ENCODE data around the gene PIGC. TPM values are rescaled to one million over a fixed set of nuclear protein-coding genes. Genes with fewer than 3 reads are reported as not detected.
A peak's percentile ranks its signal among the peaks of the same experiment; 100 is the strongest.

PIGC gene
- total RNA-seq, 2 donors from 2014 or later = 22.4 to 27.0 TPM

- peaks cover 9 to 13% of the 10 kb centered on the region in 2 donors for H3K4me1 Mint-ChIP-seq (ENCODE audit: low read depth in 2 of 2)
- no peaks in the 10 kb centered on the region for H3K9me3 Mint-ChIP-seq
- no peaks in the 10 kb centered on the region for H3K36me3 Mint-ChIP-seq
- H3K27me3 Mint-ChIP-seq = no peaks in the 10 kb centered on the region
- no peak overlapping the region for H3K27ac Mint-ChIP-seq
- DNase-seq (ENCODE audit: low spot score) (no peak), ATAC-seq (no peak)
- no peak overlapping the region for H3K4me3 Mint-ChIP-seq
Measured at GRCh38 chr1:172410027-172410426, 33.8 kb downstream of the PIGC start.

DNA sequence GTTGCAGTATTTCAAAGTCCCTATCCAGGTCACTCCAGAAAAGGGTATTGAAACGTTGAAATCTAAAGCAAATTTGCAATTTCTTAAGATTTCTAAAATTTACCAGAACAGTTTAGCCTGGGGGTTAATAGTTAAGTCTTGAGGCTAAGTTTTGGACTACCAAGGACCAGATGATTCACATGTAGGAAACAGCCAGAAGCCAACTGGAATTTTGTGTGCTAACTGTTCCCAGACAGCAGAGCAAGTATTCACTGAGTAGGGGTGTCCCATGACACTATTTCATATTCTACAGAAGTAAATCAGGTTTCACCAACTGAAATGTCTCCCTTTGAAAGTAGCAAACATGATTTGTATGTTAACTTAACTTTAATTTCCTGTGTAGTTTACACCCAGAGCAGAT, 34.9 kb downstream of the PIGC start:
- Mint-ChIP-seq H3K27me3 (no peaks in the 10 kb centered on the region), H3K27ac (no peak overlapping the region), H3K9me3 (no peaks in the 10 kb centered on the region), H3K4me1 (ENCODE audit: low read depth in 2 of 2) (peaks cover 9 to 13% of the 10 kb centered on the region in 2 donors), H3K36me3 (no peaks in the 10 kb centered on the region), H3K4me3 (no peak overlapping the region)
- DNase-seq (ENCODE audit: low spot score) (no peak), ATAC-seq (no peak)

DNA sequence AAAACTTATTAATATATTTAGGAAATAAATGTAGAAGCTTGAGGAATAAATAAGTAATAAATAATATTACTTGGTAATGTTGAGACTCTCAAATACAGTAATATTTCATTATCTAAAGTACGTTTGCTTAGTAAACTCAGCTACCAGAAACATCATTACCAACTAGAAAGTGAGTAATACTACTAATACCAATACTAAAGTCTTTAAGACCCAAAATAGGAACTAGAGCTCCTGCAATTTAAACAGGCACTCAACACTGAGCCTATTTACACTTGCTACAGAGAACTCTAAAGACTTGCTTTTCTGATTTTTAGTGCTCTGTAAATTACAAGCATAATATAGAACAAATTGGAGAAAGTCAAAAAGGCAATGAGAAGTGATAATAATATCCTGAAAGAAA, 36.9 kb downstream of the PIGC start:
- no peak for ATAC-seq
- DNase-seq (ENCODE audit: low spot score) = no peak
- Mint-ChIP-seq H3K9me3 (no peaks in the 10 kb centered on the region), H3K4me1 (ENCODE audit: low read depth in 2 of 2) (peaks cover 15 to 19% of the 10 kb centered on the region in 2 donors), H3K36me3 (no peaks in the 10 kb centered on the region), H3K4me3 (no peak overlapping the region), H3K27me3 (no peaks in the 10 kb centered on the region), H3K27ac (no peak overlapping the region)

DNA sequence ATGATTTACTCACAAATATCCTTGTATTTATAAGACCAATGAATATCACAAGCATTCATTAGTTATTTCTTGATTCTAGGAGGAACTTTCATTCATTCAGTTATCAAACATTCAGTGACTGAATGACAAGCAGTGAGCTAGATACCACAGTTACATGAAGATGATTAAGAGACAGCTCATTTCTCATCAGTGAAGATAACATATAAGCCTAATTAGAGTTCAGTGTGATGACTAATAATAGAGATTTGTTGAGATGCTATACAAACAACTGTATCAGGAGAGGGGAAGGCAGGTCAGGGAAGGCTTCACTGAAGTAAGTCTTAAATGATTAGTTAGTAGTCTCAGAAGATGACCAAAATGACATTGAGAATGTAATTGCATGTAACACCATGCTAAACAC, 38.0 kb downstream of the PIGC start:
- H3K4me1 Mint-ChIP-seq (ENCODE audit: low read depth in 2 of 2) = peaks cover 11 to 16% of the 10 kb centered on the region in 2 donors
- ATAC-seq (no peak), DNase-seq (ENCODE audit: low spot score) (no peak)
- H3K4me3 Mint-ChIP-seq = no peak overlapping the region
- no peaks in the 10 kb centered on the region for H3K9me3 Mint-ChIP-seq
- H3K27ac Mint-ChIP-seq = no peak overlapping the region
- H3K36me3 Mint-ChIP-seq = no peaks in the 10 kb centered on the region
- no peaks in the 10 kb centered on the region for H3K27me3 Mint-ChIP-seq

GRCh38 chr1:172404121-172404520, 39.7 kb downstream of the PIGC start:
- ATAC-seq = no peak
- H3K27me3 Mint-ChIP-seq = no peaks in the 10 kb centered on the region
- H3K4me3 Mint-ChIP-seq = no peak overlapping the region
- H3K36me3 Mint-ChIP-seq = no peaks in the 10 kb centered on the region
- no peaks in the 10 kb centered on the region for H3K9me3 Mint-ChIP-seq
- no peak overlapping the region for H3K27ac Mint-ChIP-seq
- peaks cover 22 to 32% of the 10 kb centered on the region in 2 donors for H3K4me1 Mint-ChIP-seq (ENCODE audit: low read depth in 2 of 2)
- DNase-seq (ENCODE audit: low spot score) = no peak

- H3K27me3 Mint-ChIP-seq = no peaks in the 10 kb centered on the region
- no peak for ATAC-seq
- DNase-seq (ENCODE audit: low spot score) = no peak
- no peak overlapping the region for H3K27ac Mint-ChIP-seq
- peaks cover 33 to 43% of the 10 kb centered on the region in 2 donors for H3K4me1 Mint-ChIP-seq (ENCODE audit: low read depth in 2 of 2)
- H3K4me3 Mint-ChIP-seq = no peak overlapping the region
- no peaks in the 10 kb centered on the region for H3K9me3 Mint-ChIP-seq
- no peaks in the 10 kb centered on the region for H3K36me3 Mint-ChIP-seq
Measured at GRCh38 chr1:172402878-172403569, 40.8 kb downstream of the PIGC start.

DNA sequence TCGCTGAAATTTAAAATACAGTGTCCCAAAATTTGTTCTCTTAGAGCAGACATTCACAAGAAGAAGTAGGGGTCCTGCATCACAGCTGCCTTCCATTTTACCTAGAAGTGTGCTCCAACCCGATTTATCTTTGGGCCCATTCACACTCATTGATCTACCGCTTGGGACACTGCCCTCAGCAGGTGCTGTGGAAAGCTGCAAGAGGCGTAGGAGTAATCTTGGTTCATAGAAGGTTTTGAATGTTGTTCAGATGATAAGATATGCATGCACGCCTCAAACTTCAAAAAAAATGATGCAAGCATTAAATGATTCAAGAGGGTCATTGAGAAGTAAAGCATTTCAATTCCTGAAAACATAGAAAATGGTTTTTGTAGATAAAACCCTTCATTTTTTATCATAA, 42.0 kb downstream of the PIGC start:
- H3K27ac Mint-ChIP-seq = no peak overlapping the region
- no peaks in the 10 kb centered on the region for H3K9me3 Mint-ChIP-seq
- no peak for ATAC-seq
- no peaks in the 10 kb centered on the region for H3K36me3 Mint-ChIP-seq
- no peak for DNase-seq (ENCODE audit: low spot score)
- no peak overlapping the region for H3K4me3 Mint-ChIP-seq
- H3K27me3 Mint-ChIP-seq = no peaks in the 10 kb centered on the region
- peaks cover 42 to 47% of the 10 kb centered on the region in 2 donors for H3K4me1 Mint-ChIP-seq (ENCODE audit: low read depth in 2 of 2)

- no peak for DNase-seq (ENCODE audit: low spot score)
- ATAC-seq = no peak
- Mint-ChIP-seq H3K27ac (no peak overlapping the region), H3K36me3 (no peaks in the 10 kb centered on the region), H3K9me3 (no peaks in the 10 kb centered on the region), H3K4me3 (no peak overlapping the region), H3K4me1 (ENCODE audit: low read depth in 2 of 2) (peaks cover 42 to 47% of the 10 kb centered on the region in 2 donors), H3K27me3 (no peaks in the 10 kb centered on the region)
Measured at GRCh38 chr1:172401477-172401876, 42.4 kb downstream of the PIGC start.

GRCh38 chr1:172400722-172401105, 43.2 kb downstream of the PIGC start:
- no peak overlapping the region for H3K4me3 Mint-ChIP-seq

GRCh38 chr1:172399756-172400721, 43.8 kb downstream of the PIGC start:
- H3K27me3 Mint-ChIP-seq = no peaks in the 10 kb centered on the region
- DNase-seq (ENCODE audit: low spot score) (no peak), ATAC-seq (no peak)
- H3K4me1 Mint-ChIP-seq (ENCODE audit: low read depth in 2 of 2) = peaks cover 42 to 49% of the 10 kb centered on the region in 2 donors
- H3K36me3 Mint-ChIP-seq = no peaks in the 10 kb centered on the region
- no peaks in the 10 kb centered on the region for H3K9me3 Mint-ChIP-seq
- H3K4me3 Mint-ChIP-seq = peak overlapping the region; percentile 43
- H3K27ac Mint-ChIP-seq = peak overlapping the region; percentile 53 to 56

More at GRCh38 chr1:172400722-172401105, 43.2 kb downstream of the PIGC start:
- ATAC-seq = no peak
- Mint-ChIP-seq H3K4me1 (ENCODE audit: low read depth in 2 of 2) (peaks cover 42 to 47% of the 10 kb centered on the region in 2 donors), H3K27me3 (no peaks in the 10 kb centered on the region), H3K9me3 (no peaks in the 10 kb centered on the region), H3K27ac (peak overlapping the region; percentile 53 to 56), H3K36me3 (no peaks in the 10 kb centered on the region)
- no peak for DNase-seq (ENCODE audit: low spot score)

GRCh38 chr1:172398970-172399755, 44.7 kb downstream of the PIGC start:
- DNase-seq (ENCODE audit: low spot score) (no peak), ATAC-seq (peak; percentile 38 to 57)
- Mint-ChIP-seq H3K27ac (peak overlapping the region; percentile 53 to 56), H3K4me3 (peak overlapping the region; percentile 43), H3K9me3 (no peaks in the 10 kb centered on the region), H3K4me1 (ENCODE audit: low read depth in 2 of 2) (peaks cover 51 to 58% of the 10 kb centered on the region in 2 donors), H3K27me3 (no peaks in the 10 kb centered on the region), H3K36me3 (no peaks in the 10 kb centered on the region)

DNA sequence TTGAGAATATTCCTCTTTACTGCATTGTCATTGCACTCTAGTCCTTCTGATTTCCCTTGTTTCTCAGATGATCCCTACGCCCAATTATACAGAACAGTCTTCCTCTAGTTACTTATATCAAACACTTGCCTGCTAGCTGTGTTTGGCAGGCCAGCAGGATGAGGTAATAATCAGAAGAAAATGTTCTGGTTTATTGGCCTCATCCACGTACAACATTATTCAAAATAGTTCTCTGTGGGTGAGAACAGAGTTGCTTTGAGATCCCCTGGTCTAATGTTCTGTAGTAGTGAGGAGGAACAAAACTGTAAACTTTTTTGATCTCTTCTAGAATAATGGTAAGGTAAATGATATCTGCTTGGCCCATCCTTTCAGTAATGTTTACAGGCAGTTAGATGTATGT, 45.7 kb downstream of the PIGC start:
- H3K27ac Mint-ChIP-seq = peak overlapping the region; percentile 53 to 56

DNA sequence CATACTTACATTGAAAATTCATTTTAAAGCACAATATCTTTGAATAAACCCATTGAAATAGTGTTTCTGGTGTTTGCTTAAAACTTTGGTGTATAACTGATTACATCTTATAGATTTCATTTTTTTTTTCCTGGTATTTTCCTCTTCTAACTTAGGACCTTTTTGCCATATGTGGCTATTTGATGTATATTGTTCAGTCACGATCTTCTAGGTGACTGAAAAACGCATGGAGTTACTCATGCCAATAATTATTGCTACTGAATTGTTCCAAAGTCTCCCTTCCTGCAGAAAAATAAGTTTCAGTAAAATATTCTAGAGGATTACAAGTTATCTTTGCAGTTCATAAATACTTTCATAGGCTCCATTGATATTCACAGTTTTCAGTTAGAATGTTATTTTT, 46.2 kb downstream of the PIGC start:
- Mint-ChIP-seq H3K36me3 (no peaks in the 10 kb centered on the region), H3K4me1 (ENCODE audit: low read depth in 2 of 2) (peaks cover 47 to 57% of the 10 kb centered on the region in 2 donors), H3K4me3 (no peak overlapping the region), H3K27me3 (peaks cover 0 to 2% of the 10 kb centered on the region in 2 donors), H3K9me3 (no peaks in the 10 kb centered on the region), H3K27ac (peak overlapping the region in 1 of 2 donors; percentile 53)
- ATAC-seq = no peak
- no peak for DNase-seq (ENCODE audit: low spot score)

More for the DNA sequence above, 45.7 kb downstream of the PIGC start:
- ATAC-seq = no peak
- DNase-seq (ENCODE audit: low spot score) = no peak
- Mint-ChIP-seq H3K9me3 (no peaks in the 10 kb centered on the region), H3K36me3 (no peaks in the 10 kb centered on the region), H3K27me3 (peaks cover 0 to 1% of the 10 kb centered on the region in 2 donors), H3K4me1 (ENCODE audit: low read depth in 2 of 2) (peaks cover 52 to 61% of the 10 kb centered on the region in 2 donors), H3K4me3 (peak overlapping the region; percentile 21)
